HG02852 (cell line): Measurements from ENCODE around the gene ZBTB47.

Experiments used
- ATAC-seq: cut with Tn5 transposase; IDR thresholded peaks from one replicate; pipeline ENCODE4 v1.9.1; 2021; ENCODE audit warnings: mild to moderate bottlenecking, moderate library complexity; ENCODE audit not compliant: unreplicated experiment

ZBTB47 gene

DNA sequence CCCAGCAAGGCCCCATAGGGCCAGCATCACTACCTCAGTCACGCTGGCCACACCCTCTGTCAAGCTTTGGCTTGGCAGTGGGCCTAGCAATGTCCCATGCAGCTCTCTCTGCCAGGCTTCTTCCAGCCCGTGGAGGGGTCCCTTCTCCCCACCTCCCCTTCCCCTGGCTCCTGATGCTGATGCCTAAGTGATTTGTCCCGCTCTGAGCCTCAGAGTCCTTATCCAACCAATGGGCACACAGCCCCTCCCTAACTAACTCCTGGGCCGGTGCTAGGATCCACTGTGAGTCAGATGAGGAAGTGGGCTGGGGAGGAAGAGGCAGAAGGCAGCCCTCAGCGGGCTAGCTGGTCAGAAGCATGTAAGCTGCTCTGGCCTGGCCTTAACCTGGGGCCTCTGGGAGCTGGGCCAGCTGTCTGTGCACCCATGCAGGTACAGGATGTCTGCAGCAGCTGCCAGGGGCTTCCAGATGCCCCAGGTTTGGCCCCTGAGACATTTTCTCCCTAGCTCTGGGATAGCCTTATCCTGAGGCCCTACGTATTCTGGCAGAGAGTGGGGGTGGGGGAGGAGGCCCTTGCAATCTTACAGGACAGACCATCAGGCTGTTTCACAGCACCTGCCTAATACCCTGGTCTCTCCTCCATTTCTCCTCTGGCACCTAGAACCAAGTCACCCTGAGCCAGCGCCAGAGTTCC lies 740 bp upstream of the ZBTB47 start:
- ATAC-seq: peak; percentile 54

DNA sequence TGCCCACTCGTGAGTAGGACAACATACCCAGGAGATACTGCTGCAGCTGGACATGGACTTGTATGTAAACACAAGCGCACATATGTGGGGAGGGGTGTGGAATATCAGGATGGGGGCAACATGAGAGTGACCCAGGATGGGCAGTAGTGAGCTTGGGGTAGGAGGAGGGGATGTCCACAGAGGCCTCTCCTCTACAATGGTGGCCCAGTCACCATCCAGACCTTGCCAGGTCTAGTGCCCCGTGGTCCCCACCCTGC lies 266 bp upstream of the ZBTB47 start:
- ATAC-seq: no peak

DNA sequence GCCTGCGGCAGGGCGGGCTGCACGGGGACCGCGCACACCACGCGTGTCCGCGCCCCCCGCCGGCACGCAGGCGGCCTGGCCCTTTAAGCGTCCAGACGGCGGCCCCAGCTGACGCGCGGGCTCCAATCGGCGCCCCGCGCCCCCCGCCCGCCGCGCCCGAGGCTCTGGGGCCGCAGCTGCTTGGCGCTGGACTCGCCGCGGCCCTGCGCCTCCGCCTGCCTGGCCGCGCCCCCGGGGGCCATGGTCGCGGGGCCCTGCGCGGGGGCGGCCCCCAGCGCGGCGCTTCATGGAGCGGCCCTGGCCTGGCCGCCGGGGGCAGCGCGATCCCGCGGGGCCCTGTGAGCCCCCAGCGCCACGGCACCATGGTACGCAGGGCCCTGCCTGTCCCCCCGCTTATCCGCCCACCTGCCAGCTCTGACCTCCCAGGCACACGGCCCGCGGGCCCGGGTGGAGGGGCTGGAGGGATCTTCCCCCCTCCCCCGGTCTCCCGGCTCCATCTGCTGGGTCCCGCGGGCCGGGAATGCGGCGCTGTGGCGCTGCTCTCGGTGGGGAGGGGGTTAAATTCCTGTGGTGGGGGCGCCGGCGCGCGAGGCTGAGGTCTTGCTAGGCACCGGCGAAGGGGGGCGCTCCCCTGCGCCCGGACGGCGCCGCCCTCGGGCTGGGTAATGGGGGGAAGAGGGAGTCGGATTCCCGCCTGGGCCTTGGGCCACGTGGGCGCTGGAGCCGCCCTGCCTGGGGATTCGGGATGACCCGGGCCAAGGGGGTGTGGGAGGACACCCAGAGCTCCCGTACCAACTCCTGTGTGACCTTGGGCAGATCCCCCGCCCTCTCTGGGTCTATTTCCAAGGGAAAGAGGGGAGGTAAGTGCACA lies 1.1 kb downstream of the ZBTB47 start:
- peak; percentile 32 for ATAC-seq

DNA sequence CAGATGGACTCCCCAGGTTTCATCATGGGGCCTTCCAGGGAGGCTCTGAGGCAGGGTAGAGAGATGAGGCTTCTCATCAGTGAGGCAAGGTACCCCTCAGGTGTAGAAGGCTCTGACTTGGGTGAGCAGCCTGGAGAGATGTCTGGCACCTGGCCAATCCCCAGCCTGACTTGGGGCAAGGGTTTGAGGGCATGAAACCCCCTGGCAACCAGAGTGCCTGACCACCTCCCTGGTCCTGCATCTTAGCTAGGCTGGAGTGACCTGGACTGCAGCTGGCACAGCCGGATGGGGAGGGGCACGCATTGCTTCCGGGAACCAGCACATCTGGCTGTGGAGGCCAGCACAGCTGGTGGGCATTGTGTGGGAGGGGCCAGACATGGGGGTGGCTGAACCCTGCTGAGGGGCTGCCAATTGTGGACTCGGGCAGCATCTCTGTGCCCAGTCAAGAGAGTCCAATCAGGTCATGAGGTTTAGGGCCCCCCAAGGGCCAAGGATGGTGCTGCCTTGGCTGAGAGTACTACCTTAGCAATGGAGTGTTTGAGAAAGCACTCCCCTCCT lies 1.9 kb downstream of the ZBTB47 start:
- no peak for ATAC-seq

DNA sequence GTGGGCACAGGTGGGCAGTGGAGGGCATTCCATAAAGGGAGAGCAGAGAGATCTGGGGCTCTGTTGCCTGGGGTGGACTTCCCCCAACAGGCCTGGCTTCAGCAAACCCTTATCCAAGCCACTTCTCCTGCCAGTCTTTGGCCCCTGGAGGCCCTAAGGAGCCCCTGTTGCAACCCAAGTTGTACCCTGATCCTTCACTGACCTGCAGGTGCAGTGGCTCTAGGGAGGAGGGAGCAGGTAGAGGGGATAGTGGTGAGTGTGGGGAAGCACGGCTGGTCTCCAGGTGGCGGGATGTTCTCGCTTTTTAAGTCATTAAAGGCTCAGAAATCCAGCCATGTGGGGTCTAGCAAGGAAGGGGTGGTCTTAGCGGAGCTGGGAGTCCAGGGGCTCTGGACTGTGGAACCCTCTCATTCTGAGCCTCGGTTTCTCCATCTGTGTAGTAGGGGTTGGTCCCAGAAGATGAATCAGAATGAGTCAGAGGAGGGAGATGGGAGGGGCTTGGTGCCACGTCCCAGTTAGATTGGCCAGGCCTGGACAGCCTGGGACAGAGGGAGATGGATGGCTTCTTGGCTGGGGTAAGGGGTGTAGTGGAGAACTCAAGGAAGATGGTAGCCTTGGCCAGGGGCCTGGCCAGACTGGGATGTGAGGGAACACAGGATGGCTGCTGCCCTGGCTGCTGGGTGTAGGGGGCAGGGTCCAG lies 2.6 kb downstream of the ZBTB47 start:
- no peak for ATAC-seq

DNA sequence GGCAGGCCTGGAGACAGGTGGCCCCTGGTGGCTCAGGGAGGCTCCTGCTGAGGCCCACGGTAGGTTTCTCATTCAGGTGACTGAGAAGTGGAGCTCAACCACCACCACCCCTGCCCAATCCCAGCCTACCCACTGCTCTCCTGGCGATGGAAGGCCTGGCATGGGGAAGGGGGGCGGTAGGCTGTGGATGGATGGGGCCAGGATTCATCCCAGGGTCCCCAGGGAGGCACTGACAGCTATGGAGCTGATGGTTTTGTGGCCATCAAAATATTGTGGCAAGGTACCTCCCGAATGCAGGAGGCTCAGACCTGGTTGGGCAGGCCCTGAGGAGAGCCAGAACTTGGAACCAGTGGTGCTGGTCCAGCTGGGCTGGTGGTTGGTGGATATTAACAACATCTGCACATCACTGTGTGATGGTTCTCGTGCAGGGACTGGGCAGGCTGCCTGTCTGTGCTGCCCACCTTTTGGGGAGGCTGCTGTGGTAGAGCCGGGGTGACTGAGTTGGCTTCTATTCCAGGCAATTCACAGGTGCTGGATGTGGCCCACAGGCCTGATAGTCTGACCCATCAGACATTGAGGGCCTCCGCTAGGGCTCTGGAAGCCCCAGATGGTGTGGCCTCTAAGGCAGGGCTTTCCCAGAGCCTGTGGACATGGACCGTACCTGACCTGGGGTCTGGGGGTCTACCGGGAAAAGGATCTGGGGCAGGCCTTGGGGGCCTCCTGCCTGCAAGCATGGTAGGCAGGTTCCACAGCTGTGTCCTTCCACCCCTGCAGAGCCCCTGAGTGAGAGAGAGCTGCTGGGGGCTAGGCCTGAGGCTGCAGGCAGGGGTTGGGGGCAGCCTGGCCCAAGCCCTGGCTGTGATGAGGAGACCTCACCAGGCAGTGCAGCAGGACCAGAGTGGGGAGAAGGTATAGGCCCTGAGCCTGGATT lies 3.4 kb downstream of the ZBTB47 start:
- ATAC-seq: no peak

DNA sequence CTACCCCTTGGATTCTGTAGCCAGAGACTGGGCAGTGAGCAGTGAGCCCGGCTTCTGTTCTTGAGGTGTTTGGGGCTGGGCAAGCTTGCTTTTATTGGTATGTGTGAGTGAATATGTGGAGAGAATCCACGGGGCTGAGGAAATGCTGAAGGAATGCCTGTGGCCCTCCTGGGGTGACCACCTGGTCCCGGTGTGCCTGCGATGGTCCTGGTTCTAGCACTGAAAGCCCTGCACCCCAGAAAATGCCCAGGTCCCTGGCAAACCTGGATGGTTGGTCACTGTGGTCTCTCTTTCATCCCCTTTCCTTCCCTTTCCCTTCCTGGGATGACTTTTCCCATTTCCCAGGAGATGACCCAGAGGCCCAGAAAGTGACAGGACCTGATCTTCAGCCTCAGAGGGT lies 4.2 kb downstream of the ZBTB47 start:
- ATAC-seq: no peak

DNA sequence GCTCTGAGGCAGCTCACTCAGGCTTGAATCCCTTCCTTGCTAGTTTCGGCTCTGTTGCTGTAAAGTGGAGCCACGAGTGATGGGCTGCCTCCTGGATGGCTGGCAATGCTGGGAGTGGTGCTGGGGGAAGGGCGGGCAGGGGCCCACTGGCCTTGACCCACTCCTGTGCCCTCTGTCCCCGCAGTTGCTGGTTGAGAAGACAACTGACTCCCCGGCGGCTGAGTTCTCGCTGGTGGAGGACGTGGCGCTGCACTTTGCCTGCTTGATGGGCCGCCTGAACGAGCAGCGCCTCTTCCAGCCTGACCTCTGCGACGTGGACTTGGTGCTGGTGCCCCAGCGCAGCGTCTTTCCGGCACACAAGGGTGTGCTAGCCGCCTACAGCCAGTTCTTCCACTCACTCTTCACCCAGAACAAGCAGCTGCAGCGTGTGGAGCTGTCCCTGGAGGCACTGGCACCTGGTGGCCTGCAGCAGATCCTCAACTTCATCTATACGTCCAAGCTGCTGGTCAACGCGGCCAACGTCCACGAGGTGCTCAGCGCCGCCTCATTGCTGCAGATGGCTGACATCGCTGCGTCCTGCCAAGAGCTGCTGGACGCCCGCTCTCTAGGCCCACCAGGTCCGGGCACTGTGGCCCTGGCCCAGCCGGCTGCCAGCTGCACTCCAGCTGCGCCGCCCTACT lies 4.7 kb downstream of the ZBTB47 start:
- no peak for ATAC-seq

DNA sequence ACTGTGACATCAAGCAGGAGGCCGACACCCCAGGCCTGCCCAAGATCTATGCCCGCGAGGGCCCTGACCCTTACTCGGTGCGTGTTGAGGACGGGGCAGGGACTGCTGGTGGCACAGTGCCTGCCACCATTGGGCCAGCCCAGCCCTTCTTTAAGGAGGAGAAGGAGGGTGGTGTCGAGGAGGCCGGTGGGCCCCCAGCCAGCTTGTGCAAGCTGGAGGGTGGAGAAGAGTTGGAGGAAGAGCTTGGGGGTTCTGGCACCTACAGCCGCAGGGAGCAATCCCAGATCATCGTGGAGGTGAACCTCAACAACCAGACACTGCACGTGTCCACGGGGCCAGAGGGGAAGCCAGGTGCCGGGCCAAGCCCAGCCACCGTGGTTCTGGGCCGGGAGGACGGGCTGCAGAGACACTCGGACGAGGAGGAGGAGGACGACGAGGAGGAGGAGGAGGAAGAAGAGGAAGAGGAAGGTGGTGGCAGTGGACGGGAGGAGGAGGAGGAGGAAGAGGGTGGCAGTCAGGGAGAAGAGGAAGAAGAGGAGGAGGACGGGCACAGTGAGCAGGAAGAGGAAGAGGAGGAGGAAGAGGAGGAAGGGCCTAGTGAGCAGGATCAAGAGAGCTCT lies 5.4 kb downstream of the ZBTB47 start:
- no peak for ATAC-seq

DNA sequence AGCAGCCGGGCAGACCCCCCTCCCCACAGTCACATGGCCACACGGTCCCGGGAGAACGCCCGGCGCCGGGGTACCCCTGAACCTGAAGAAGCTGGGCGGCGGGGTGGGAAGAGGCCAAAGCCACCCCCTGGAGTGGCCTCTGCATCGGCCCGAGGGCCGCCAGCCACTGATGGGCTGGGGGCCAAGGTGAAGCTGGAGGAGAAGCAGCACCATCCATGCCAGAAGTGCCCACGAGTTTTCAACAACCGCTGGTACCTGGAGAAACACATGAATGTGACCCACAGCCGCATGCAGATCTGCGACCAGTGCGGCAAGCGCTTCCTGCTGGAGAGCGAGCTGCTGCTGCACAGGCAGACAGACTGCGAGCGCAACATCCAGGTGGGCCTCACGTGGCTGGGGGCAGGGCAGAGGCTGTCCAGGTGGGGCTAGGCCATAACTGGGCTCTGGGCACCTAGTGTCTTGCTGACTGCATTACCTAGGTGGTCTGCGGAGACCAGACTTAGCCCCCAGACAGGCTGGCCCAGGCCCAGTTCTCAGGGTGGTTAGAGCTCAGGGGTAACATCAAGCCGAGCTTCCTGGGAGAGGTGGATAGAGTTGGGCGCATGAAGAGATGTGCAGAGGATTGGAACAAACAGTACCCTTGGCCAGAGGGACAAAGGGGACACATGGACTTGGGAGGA lies 6.1 kb downstream of the ZBTB47 start:
- ATAC-seq: no peak

DNA sequence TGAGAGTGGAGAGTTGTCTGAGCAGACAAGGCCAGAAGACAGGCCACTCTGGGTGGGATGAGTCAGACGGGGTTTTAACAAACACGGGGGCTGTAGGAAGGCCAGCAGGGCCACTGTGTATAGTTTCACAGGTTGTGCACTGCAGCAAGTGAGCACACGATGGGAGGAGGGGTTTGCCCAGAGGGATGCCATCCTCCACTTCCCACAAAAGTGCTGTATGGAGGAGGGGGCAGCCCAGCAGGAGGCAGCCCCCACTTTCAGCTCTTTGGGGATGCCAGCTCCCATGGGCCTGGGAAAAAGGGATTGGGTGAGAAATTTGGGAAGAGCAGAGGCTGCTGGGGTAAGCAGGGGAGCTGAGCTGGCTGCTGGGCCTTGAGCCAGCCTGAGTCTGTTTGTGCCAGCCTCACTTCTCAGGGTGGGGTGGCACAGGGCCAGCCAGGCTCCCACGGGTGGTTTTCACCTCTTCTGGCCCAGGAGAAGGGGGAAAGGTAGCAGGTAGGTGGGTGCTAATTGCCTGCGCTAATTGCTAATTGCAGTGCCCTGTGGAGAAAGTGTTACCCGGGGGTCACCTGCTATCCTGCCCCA lies 6.7 kb downstream of the ZBTB47 start:
- ATAC-seq: no peak

DNA sequence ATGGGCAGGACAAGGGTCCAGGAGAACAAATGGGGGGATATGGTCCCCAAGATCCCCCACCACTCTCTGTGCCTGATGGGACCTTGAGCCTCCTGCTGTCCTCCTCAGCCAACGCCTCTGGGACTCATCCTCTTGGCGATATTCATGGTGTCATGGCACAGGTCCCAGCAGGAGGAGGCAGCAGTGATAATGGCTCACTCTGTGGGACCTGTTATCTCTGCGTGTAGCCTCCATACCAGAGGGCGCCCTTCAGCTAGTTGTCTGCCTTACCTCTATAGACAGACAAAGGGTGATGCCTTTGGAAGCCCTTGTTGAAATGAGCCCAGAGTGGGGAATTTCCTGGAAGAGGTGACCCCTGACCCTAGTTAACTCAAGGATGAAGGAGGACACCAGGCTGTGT lies 7.4 kb downstream of the ZBTB47 start:
- ATAC-seq: no peak

DNA sequence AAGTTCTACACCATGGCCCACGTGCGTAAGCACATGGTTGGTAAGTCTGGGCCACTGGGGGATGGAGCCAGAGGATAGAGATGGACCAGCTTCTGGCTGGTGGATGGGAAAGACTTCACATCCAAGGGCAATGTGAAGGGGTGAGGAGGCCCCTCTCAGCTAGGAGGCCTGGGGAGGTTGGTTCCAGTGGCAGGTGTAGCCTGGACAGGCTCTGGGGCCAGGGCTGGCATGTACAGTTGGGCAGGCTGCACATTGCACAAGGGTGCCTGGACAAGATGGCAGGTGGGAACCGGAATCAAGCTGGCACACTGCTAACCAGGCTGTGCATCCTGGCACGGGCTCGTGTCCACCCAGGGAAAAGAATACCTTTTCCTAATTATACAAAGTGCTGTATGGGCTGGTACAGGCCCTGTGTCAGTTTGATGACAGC lies 8.1 kb downstream of the ZBTB47 start:
- no peak for ATAC-seq

DNA sequence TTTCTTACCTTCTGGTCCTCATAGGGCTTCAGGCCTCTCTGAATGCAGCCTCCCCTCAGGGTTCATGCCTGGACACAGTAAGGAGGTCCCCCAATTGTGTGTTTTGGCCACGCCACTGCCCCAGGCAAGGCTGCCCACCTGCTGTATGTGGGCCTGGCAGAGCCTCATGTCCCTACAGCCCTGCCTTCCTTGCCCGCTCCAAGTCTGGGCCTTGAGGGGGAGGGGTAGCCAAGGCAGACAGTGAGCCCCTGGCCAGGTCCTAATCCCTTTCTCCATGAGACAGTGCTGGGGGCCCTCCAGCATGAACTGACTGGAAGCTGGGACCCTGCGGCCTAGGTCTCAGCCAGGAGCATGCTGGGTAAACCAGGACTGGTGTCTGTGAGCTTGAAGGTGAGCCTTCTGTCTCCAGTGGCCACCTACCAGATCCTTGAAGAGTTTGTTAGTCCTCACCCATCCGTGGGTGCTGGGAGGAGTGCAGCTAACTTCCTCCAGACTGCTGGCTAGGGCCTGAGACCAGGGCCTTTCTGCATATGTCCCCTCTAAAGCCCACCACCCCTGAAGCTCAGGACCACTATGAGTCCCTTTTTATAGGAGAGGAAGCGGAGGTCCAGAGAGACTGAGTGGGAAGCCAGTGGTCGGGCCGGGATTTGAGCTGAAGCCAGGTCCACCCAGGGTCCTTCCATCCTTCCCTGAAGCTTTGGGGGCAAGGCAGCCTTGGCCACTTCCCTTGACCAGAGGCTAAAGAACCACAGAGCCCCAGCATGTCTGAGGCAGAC lies 8.7 kb downstream of the ZBTB47 start:
- no peak for ATAC-seq

DNA sequence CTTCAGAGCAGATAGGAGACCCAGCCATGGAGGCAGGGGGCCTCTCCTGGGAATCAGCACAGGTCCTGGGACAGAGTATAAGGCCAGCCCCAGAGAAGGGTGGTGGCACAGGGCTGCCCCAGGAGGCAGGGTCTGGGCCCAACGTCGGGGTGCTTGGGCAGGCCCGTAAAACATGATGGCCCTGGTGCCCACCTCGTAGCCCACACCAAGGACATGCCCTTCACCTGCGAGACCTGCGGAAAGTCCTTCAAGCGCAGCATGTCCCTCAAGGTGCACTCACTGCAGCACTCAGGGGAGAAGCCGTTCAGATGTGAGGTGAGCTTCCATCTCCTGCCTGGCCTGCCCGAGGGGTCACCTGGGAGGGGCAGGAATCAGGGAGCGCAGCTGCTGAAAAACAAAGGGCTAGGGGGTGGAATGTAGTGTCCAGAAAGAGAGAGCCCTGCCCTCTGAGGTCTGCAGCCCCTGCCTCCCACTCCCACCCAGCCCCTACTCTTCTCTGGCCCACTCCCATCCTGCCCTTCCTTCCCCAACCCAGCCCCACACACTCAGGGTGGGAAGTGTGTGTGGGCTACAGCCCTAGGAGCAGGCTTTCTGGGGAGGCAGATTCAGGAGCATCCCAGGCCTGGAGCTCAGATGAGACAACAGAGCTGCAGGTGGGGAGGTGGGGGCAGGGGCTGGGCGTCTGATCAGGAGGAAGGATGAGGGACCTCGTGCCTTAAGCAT lies 9.5 kb downstream of the ZBTB47 start:
- ATAC-seq: no peak

DNA sequence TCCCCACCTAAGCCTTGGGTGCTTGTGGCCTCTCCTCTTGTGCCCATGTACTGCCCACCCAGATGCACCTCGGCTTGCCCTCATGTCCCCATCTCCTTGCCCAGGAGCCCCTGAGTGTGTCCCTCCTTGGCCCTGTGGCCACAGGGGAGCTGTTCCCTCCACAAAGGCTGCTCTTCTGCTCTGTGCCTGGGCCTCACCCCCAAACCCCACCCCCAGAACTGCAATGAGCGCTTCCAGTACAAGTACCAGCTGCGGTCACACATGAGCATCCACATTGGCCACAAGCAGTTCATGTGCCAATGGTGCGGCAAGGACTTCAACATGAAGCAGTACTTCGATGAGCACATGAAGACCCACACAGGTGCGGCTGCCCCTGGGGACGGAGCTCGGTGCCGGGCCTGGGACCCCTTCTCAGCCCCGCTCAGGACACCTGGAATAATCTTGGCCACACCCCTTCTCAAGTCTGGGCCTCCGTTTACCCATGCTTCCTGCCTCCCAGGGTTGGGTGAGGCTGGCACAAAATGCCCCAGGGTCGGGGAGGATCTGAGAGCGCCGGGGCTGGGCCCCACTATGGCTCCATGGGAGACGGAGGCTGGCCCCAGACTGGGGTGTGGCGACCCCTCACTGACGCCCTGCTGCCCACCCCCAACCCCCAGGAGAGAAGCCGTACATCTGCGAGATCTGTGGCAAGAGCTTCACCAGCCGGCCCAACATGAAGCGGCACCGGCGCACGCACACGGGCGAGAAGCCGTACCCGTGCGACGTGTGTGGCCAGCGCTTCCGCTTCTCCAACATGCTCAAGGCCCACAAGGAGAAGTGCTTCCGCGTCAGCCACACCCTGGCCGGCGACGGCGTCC lies 10.3 kb downstream of the ZBTB47 start:
- ATAC-seq: no peak
